Measurements from ENCODE around the gene GRK5. TPM values are rescaled to one million over a fixed set of nuclear protein-coding genes. Genes with fewer than 3 reads are reported as not detected.

GRK5 gene
- total RNA-seq, 4 donors from 2014 or later, result 11.6 to 38.2 (median 21.4) TPM

- no peak for TF ChIP-seq CTCF (IDR thresholded peaks at IDR 0.05; ENCODE audit: low read depth)
These were observed 99.2 kb downstream of the GRK5 start for GRCh38 chr10:119306514-119306951.

GRCh38 chr10:119306986-119307392 is 99.6 kb downstream of the GRK5 start:
- TF ChIP-seq CTCF (IDR thresholded peaks at IDR 0.05; ENCODE audit: low read depth), result no peak

GRCh38 chr10:119308089-119308488 is 100.7 kb downstream of the GRK5 start:
- no peak for TF ChIP-seq CTCF (IDR thresholded peaks at IDR 0.05; ENCODE audit: low read depth)

GRCh38 chr10:119308551-119309422 is 101.4 kb downstream of the GRK5 start:
- no peak for TF ChIP-seq CTCF (IDR thresholded peaks at IDR 0.05; ENCODE audit: low read depth)

- TF ChIP-seq CTCF (IDR thresholded peaks at IDR 0.05; ENCODE audit: low read depth), result no peak
These were observed 102.0 kb downstream of the GRK5 start for GRCh38 chr10:119309423-119309770.

GRCh38 chr10:119310806-119311205 is 103.4 kb downstream of the GRK5 start:
- no peak for TF ChIP-seq CTCF (IDR thresholded peaks at IDR 0.05; ENCODE audit: low read depth)

GRCh38 chr10:119312241-119312640 is 104.9 kb downstream of the GRK5 start:
- no peak for TF ChIP-seq CTCF (IDR thresholded peaks at IDR 0.05; ENCODE audit: low read depth)
